Germinal center (tissue), 1 donor: ENCODE measurements around the gene NR1D1.
"Not testable (repeated sequence)": the region's sequence is repeated elsewhere in the genome, so short reads cannot be mapped to it uniquely, and the experiment has no call there.

Experiments used
- DNase-seq: peaks from one replicate; pipeline ENCODE4 v3.0.0; 2012; ENCODE audit warnings: mixed read lengths, low spot score

The NR1D1 gene

DNA sequence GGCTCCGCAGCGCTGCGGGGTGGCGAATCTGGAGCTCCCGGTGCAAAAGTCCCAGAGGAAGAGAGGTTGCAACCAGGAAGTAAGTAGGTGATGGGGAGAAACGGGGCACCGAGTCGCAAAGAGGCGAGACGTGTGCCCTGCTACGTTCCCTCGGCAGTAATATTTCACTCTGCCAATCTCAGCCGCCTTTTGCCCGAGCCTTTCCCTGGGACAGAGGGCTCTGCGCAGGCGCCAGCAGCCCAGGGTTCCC, at the start of gene NR1D1:
NR1D1 (minus strand) TSS at position 171 of the 250 bp plus-strand sequence. CDS start 495 bp downstream, outside the sequence.
- DNase-seq, result peak; percentile 37

DNA sequence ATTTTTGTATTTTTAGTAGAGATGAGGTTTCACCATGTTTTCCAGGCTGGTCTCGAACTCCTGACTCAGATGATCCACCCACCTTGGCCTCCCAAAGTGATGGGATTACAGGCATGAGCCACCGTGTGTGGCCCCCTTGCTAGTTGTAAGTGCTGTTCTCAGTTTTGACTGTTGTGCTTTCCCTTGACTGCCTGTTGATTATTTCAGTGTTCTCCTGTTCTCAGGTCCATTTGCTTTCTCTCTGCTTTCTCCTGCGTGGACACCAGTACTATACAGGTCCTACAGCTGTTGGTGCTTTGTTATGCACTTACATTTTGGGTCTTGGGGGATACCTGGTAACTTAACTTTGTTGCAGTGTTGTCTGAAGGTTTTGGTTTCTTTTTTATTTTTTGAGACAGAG, 48.1 kb upstream of the NR1D1 start:
- no peak for DNase-seq

DNA sequence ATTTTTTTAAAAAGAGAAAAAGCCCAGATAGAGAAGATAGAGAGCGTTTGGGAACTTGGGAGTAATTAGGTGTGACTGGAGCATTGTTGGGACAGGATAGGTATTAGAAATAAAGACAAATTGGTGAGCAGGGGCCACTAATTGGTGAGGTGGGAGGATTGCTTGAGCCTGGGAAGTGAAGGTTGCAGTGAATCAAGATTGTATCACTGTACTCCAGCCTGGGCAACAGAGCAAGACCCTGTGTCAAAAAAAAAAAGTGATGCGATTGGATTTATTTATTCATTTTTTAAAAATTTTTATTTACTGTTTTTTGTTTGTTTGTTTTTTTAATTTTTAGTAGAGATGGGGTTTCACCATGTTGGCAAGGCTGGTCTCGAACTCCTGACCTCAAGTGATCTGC, 45.1 kb upstream of the NR1D1 start:
- DNase-seq, result no peak

DNA sequence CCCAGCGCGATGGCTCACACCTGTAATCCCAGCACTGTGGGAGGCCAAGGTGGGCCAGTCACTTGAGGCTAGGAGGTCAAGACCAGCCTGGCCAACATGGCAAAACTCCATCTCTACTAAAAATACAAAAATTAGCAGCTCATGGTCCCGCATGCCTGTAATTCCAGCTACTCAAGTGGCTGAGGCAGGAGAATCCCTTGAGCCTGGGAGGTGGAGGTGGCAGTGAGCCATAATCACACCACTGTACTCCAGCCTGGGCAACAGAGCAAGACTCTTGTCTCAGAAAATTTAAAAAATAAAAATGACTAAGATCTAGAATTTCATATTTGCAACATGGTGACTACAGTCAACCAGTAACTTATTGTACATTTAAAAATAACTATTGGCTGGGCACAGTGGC, 42.8 kb upstream of the NR1D1 start:
- DNase-seq, result not testable (repeated sequence)

DNA sequence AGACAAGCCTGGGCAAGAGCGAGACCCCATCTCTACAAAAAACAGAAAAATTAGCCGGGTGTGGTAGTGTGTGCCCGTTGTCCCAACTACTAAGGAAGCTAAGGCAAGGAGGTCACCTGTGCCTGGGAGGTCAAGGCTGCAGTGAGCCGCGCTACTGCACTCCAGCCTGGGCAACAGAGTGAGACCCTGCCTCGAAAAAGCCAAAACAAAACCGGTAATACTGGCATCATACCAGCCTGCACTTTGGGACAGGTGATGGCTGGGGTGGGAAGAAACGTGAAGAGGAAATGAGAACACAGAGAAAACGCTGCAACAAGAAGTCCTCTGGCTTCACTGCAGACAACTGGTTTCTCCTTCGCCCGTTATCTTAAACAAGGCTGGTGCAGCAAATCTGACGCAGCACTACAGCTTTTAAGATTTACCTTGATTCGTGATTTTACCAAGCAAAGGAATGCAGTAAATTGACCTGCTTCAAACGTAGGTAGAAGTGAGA, 39.2 kb upstream of the NR1D1 start:
- DNase-seq, result peak; percentile 46

DNA sequence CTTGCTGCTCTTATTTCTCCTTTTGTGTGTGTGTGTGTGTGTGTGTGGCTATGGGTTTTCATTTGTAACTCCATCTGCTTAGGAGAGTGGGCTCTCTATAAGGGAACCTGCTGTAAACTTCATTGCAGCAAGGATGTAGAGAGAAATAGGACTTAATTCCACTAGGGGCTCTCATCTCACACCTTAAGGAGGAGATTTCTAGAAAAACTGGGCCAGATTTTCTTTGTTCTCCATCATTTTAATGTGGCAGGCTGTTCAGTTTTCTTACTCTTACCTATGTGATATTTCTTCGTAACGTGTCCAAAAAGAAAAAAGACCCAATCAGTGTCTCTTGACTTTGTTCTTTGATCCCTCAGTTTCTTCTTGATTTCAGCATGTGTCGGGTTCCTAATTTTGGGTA, 35.4 kb upstream of the NR1D1 start:
- DNase-seq, result no peak

DNA sequence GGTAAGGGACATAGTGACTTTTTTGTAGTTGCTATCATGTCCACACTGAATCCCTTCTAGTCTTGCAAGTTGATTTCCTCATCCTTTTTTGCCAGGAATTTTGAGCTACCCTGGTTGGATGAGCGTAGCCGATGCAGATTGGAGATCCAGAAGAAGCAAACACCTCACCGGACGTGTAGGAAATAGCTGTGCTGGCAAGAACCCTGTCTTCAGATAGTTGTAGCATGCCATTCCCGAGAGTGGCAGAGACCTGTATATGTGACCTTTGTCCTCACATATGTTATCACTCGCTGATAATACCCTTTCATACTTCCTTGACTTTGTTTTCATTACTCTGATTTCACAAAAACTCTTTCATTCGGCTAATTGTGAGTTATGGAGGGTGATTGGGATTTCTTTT, 33.8 kb upstream of the NR1D1 start:
- DNase-seq, result no peak

DNA sequence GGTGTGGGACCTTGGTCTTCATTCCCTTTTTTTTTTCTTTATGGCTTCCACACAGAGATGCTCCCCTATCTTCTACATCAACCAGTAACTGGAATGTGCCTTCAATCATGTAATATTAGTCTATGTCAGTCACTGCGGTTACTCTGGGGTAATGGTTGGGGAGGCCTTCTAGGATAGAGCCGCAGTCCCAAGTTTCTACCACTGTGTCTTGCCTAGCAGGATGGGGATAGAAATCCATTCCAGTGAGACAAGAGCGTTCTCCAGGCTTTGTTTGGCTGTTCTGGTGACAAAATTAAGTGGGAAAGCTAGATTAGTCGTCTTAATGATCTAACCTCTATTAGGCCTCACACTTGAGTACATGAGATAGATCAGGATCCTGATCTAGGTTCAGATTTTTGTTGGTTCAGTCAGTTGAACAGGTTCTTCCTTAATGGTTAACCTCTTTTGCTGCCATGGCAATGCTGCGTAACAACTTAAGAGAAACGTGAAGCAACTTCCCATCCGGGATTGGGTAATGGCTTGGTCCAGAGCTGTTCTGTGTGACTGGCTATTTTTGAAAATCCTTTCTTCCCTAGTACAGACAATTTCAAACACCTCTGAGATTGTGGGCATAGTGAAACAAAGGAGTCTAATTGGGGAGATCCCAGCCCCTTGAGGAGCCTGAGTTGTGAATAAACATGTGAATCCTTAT, 30.1 kb upstream of the NR1D1 start:
- DNase-seq, result no peak

DNA sequence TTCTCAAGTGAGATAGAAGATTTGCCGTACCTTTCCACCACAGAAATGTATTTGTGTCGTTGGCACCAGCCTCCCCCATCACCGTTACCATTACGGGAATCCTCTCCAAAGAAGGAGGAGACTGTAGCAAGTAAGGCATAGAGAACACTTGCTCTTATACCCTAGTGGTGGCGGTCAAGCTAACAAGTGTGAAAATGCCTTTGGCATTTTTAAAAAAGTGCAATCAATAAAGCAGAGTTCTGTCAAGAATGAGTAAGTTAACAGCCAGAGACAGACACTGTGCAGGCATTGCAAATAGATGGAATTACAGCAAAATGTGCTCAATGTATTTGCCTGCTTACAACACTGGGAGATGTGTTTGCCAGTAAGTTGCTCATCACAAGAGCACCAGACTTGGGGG, 29.1 kb upstream of the NR1D1 start:
- DNase-seq, result no peak

DNA sequence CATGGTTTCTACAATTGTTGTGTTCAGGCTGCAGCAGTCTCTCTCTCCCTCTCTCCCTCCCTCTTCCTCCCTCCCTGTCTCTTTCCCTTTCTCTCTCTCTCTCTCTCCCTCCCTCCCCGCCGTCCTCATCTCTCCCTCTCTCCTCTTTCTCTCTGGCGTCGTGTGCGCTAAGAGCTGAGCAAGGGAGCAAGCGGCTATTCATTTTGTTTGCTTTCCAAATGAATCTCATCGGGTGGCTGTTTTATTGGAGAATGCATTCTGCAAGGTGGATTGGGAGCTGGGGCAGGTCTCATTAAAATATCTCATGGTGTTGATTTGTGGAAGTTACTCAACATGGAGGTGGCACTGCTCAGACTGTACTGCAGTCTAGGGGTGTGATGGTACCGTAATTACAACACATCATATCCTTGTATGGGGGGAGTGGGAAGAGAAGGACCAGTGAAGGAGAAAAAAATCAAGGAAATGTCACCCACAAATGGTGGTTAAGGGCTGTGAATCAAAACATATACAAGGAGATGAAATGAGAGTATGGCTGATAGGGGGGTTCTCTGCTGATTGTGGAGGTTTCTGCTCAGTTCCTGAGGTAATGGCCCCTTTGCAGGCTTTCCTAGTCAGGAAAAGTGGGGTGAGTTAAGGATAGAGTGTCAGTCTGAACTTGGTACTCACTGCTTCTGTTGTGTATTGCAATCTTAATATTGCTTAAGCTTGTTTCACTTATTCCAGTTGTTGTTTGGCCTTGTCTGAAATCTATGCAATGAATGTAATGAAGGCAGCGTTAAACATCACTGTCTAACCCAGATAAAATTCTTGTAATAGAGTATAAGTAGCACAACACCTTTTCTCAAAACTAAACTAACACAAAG, 24.1 kb upstream of the NR1D1 start:
- no peak for DNase-seq

DNA sequence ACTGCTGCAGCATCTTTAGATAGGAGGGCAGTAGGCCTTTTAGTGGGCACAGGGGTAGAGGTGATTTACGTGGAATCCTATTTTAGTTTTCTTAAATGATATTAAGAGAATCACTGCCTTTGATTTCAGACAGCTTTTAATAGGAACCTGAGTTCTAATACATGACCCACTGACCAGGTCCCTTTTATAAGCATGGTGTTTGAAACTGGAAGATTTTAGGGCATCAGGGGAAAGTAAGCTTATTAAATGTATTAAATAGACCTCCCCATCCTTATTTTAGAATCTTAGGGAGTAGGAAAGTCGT, 23.4 kb upstream of the NR1D1 start:
- no peak for DNase-seq

DNA sequence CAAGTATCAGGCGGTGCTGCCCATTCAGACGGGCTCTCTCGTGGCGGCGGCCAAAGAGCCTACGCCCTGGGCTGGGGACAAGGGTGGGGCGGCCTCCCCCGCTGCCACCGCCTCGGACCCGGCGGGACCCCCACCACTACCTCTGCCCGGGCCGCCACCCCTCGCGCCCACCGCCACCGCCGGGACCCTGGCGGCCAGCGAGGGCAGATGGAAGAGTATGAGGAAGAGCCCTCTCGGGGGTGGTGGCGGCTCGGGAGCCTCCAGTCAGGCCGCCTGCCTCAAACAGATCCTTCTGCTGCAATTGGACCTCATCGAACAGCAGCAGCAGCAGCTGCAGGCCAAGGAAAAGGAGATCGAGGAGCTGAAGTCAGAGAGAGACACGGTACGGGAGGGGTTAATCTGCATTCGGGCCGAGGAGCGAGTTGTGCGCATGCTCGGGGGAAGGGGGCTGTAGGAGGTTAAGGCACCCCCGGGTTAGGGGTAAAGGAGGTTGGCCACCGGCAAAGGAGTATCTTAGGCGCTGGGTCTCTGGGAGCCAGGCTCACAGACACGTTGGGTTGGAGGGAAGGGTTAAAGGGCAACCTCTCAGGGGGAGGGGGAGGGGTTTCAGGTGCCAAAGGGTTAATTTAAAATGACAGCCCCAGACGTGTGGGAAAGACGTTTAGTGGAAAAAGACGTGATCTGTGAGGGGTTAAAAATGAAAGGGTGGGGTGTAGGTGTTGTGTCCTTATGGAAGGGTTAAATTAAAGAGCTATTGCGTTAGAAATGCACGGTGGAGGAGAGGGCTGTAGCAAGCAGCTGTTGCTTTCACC, 22.8 kb upstream of the NR1D1 start:
- peak; percentile 51 for DNase-seq

DNA sequence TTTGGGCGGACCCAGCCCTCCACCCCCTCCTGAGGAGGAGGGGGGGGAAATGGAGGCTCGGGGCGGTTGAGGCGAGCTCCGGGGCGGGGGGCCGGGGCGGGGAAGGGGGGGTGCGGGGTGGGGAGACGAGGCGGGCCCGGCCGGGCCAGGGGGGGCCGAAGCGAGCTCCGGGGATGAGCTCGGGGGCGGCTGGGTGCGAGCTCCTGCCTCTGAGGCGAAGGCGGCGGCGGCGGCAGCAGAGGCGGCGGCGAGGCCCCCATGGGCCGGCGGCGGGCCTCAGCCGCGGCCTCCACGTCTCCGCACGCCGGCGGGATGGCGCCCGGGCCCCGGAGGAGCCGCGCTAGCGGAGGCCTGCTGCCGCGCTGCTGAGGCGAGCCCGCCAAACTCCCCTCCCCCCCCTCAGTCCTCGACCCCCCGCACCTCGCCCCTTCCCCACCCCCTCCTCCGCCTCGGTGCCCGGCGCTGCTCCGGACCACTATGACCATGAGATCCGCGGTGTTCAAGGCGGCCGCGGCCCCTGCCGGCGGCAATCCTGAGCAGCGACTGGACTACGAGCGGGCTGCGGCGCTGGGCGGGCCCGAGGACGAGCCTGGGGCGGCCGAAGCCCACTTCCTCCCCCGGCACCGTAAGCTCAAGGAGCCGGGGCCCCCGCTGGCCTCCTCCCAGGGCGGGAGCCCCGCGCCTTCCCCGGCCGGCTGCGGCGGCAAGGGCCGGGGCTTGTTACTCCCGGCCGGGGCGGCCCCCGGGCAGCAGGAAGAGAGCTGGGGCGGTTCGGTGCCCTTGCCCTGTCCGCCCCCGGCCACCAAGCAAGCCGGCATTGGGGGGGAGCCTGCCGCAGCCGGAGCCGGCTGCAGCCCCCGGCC, 22.0 kb upstream of the NR1D1 start:
- DNase-seq, result peak; percentile 78

DNA sequence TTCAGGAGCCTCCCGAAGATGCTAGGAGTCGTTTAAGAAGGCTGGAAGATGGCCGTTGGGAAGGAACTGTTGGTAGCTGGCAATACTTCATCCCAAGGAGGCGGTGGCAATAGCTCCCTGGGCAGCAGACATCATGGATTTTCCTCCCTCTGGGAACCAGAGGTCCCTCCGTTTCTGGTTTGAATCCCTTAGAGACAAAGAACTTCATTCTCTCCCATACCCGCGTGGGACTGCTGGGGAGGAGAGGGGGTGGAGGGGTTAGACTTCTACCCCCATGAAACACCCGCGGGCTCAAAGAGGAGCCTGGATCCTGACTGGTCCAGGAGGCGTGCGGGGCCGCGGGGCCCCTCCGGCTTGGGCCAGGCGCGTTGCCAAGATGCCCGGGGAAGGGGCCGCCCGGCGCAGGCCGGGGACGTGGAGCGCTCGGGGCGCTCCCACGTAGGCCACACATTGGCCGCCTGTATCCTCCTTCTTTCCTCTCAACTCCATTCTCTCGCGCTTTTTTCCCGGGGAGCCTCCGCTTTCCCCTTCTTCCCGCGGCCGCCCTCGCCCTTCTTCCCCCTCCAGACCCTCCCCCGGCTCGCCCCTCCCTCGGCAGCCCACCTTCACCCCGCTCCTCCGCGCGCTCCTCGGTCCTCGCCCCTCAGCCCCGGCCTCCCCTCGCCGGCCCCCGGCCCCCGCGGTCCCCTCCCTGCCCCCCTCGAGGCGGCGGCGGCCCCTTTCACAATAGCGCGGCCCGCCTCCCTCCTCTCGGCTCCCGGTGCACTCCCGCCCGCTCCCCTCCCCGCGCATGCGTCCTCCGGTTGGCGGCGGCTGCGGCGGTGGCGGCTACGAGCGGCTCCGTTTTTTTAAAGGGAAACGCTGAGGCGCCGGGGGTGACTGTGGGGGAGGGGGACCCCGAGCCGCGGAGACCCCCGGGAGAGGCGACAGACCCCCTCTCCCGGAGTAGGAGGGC, 21.1 kb upstream of the NR1D1 start, which contains the start of gene MSL1:
MSL1 (plus strand) TSS at position 791 of the 955 bp plus-strand sequence. CDS start 642 bp downstream, outside the sequence.
- DNase-seq, result peak; percentile 91

DNA sequence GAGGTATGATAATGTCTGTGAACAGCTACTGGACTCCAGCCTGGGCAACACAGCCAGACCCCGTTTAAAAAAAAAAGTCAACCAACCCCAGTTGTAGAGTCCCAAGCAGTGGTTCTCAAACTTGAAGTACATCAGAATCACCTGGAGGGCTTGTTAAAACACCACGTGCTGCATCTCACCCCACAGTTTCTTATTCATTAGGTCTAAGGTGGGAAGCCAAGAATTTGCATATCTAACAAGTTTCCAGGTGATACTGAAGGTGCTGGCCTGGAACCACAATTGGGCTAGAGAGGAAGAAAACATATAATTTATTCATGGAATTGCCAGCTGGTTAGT, 14.7 kb upstream of the NR1D1 start:
- no peak for DNase-seq

DNA sequence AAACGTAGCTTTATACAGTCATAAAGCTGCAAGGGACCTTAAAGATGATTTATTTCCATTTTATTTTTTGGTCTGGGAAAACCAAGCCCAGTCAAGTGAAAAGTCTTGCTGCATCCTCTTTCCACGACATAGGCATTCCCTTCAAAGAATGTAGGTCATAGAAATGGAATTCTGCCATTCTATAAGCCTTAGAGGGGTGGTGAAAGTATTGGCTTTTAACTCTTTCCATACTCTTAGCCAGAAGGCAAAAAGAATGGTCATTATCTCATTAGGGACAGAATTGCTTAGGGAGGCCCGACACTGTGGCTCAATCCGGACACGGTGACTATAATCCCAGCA, 13.5 kb upstream of the NR1D1 start:
- no peak for DNase-seq

DNA sequence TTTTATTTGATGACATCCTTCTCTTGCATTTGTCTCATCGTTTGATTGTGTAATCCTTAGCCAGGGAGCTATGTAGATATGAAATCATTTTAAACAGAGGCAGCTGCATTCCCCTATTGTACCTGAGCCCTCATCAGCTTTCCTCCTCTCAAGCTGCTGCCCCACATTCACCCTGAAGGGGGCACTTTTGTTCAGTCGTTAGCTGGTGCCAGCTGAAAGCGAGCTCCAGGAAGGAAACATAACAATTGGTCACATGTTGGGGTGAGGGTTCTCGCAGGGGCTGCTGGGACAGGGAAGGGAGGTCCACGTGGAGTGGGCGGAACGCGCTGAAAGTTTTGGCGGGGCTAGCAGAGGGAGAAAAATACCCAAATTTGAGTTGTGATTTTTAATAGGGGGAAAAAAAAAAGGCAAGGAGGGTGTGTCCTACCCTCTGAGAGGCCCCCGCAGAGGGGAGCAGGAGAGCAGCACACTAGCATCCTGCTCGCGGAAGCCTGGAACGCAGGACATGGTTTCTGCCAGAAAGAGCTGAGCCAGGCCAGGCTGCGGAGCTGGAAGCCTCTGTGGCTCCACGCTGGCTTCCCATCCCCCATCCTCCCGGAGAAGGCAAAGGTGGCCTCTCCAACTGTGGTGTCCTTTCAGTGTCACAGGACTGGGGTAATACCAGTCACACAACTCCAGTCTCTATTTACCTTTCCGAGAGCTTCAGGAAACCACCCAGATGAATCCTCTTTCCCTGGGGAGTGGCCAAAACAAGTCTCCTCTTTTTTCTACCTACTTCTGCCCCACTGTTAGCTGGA, 12.9 kb upstream of the NR1D1 start:
- peak; percentile 96 for DNase-seq

DNA sequence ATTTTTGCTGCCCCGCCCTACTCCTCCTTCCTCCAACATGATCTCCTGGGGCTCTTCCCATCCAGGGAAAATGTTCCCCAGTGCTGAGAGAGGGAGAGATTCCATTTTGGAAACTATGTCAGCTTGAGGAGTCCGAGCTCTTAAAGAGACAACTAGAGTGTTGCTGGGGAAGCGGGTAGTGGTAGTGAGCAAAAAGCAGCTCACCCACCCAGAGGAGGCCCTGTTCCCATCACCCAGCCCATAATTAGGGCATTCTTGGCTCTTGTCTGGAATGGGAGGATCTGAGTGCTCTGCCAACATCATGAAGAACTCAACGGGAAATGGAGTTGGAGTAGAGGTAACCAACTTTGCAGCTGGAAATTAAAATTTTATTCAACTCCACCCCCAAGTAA, 12.3 kb upstream of the NR1D1 start:
- no peak for DNase-seq

DNA sequence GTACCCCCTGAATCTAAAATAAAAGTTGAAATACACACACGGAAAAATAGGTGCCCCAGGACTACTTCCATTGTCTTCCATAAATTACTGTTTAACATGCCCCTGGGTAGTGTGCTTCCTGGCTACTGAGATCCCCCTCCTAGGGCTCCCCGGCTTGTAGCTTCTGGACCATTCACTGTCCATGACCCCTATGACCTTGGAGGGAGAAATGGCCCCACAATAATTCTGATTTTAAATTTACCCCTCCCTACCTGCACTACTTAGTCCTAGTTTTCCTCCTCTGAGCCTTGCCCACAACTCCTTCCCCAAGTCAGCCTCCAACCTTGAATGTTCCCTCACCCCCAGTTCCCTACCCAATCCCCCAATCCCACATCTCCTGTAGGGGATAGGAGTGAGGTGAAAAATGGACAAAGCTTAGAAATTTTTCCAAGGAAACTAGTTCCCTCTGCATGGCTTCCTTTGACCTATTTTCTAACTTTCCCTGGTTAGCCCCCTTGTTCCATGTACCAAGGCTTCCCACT, 11.9 kb upstream of the NR1D1 start:
- no peak for DNase-seq
